Measurements from ENCODE around the gene DNAH6. TPM values are rescaled to one million over a fixed set of nuclear protein-coding genes. Genes with fewer than 3 reads are reported as not detected.

Gene DNAH6
- polyA plus RNA-seq, 2 of the 4 experiments (the other 2 are of a cell fraction): 0.13 to 0.32 TPM

DNA sequence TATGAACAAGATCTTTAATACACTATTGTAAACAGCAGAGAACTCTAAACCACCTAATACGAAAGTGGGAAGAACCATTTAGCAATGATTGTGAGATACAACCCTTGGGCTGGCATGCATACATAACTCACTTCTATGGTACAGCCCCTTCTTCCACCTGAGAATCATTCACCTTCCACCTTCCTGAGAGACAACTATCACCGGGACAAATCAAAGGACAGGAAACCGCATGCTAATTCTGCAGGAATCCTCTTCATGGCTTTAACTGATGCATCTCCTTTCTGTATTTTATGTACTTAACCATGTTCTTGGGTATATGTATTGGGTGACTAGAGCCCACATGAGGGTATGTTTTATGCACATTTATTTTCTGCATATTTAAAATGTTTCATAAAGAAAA lies 241.3 kb downstream of the DNAH6 start:
- DNase-seq (ENCODE audit: low read depth in 1 of 2, low spot score in 1 of 2) (no peak), ATAC-seq (no peak), FAIRE-seq (no peak)
- Histone ChIP-seq H3K4me2 (no peak overlapping the region), H3K4me3 (no peak overlapping the region), H3K9me3 (peaks cover 7% of the 10 kb centered on the region; the same call in 2 of the 3 replicates), H3K4me1 (no peaks in the 10 kb centered on the region), H3K27ac (no peak overlapping the region)
- ChIA-PET POLR2A (no interaction called here), CTCF (no interaction called here)
- WGBS (ENCODE audit: missing lambda C conversion rate): 47% methylated on average over 3 of the region's 3 CpGs
- TF ChIP-seq HOXA7 (CRISPR knock-in tag; IDR thresholded peaks at IDR 0.05) (no peak), RARB (CRISPR knock-in tag; IDR thresholded peaks at IDR 0.05) (no peak), EP300 (IDR thresholded peaks at IDR 0.05) (no peak), BCL3 (IDR thresholded peaks at IDR 0.05) (no peak), MAZ (IDR thresholded peaks at IDR 0.05; ENCODE audit: borderline replicate concordance, low read depth, low read length) (no peak), HOXB5 (CRISPR knock-in tag; IDR thresholded peaks at IDR 0.05) (no peak), EHMT2 (IDR thresholded peaks at IDR 0.05; ENCODE audit: low read depth) (no peak), CBX2 (IDR thresholded peaks at IDR 0.05; ENCODE audit: borderline replicate concordance, low read depth) (no peak), ZNF302 (CRISPR knock-in tag; IDR thresholded peaks at IDR 0.05) (no peak)
- TF ChIP-seq, protein P1, sequence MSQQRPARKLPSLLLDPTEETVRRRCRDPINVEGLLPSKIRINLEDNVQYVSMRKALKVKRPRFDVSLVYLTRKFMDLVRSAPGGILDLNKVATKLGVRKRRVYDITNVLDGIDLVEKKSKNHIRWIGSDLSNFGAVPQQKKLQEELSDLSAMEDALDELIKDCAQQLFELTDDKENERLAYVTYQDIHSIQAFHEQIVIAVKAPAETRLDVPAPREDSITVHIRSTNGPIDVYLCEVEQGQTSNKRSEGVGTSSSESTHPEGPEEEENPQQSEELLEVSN (IDR thresholded peaks at IDR 0.05; ENCODE audit: borderline replicate concordance, low read depth): no peak

- H3K4me1 ChIP-seq: no peaks in the 10 kb centered on the region
- POLR2A ChIA-PET: no interaction called here
- H3K27ac ChIP-seq: no peak overlapping the region
- DNase-seq (ENCODE audit: low read depth in 1 of 2, low spot score in 1 of 2) (no peak), ATAC-seq (no peak), FAIRE-seq (no peak)
- TF ChIP-seq BHLHE40 (IDR thresholded peaks at IDR 0.05; ENCODE audit: low read depth, low read length) (no peak), HEYL (CRISPR knock-in tag; IDR thresholded peaks at IDR 0.05) (no peak), ZNF302 (CRISPR knock-in tag; IDR thresholded peaks at IDR 0.05) (no peak), EHF (CRISPR knock-in tag; IDR thresholded peaks at IDR 0.05) (no peak), SMC3 (IDR thresholded peaks at IDR 0.05) (no peak), CHD2 (IDR thresholded peaks at IDR 0.05; ENCODE audit: low read length, partially characterized antibody) (no peak), CBX2 (IDR thresholded peaks at IDR 0.05; ENCODE audit: borderline replicate concordance, low read depth) (no peak), KDM5A (IDR thresholded peaks at IDR 0.05) (no peak), NFE2L2 (conservative IDR thresholded peaks at IDR 0.05; ENCODE audit: low read length) (no peak), MAFK (IDR thresholded peaks at IDR 0.05; ENCODE audit: partially characterized antibody) (no peak), NPAS2 (CRISPR knock-in tag; IDR thresholded peaks at IDR 0.05; ENCODE audit: borderline replicate concordance) (no peak), MAZ (IDR thresholded peaks at IDR 0.05; ENCODE audit: borderline replicate concordance, low read depth, low read length) (no peak), RARB (CRISPR knock-in tag; IDR thresholded peaks at IDR 0.05) (no peak), RNF2 (IDR thresholded peaks at IDR 0.05; ENCODE audit: borderline replicate concordance, low read depth) (no peak), ZFP36 (IDR thresholded peaks at IDR 0.05; ENCODE audit: borderline replicate concordance, partially characterized antibody) (no peak), ESRRA (IDR thresholded peaks at IDR 0.05; ENCODE audit: borderline replicate concordance, low read length) (no peak), POLR2A (IDR thresholded peaks at IDR 0.05; ENCODE audit: low read length) (no peak), GATA3 (IDR thresholded peaks at IDR 0.05; ENCODE audit: borderline replicate concordance) (no peak)
- TF ChIP-seq, protein P2, sequence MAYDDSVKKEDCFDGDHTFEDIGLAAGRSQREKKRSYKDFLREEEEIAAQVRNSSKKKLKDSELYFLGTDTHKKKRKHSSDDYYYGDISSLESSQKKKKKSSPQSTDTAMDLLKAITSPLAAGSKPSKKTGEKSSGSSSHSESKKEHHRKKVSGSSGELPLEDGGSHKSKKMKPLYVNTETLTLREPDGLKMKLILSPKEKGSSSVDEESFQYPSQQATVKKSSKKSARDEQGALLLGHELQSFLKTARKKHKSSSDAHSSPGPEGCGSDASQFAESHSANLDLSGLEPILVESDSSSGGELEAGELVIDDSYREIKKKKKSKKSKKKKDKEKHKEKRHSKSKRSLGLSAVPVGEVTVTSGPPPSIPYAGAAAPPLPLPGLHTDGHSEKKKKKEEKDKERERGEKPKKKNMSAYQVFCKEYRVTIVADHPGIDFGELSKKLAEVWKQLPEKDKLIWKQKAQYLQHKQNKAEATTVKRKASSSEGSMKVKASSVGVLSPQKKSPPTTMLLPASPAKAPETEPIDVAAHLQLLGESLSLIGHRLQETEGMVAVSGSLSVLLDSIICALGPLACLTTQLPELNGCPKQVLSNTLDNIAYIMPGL (CRISPR knock-in tag; IDR thresholded peaks at IDR 0.05; ENCODE audit: borderline replicate concordance): no peak
- TF ChIP-seq, protein P3, sequence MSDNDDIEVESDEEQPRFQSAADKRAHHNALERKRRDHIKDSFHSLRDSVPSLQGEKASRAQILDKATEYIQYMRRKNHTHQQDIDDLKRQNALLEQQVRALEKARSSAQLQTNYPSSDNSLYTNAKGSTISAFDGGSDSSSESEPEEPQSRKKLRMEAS (IDR thresholded peaks at IDR 0.05): no peak
- peaks cover 6% of the 10 kb centered on the region for H3K9me3 ChIP-seq
- 32% methylated on average over 2 of the region's 2 CpGs for WGBS (ENCODE audit: missing lambda C conversion rate)
- no peak overlapping the region for H3K4me3 ChIP-seq
- no peak overlapping the region for H3K4me2 ChIP-seq
- CTCF ChIA-PET: no interaction called here
Measured at GRCh38 chr2:84766791-84767190, 250.5 kb downstream of the DNAH6 start.

Measured in A549 (cell line).